Measurements from ENCODE around the gene CLDN34. TPM values are rescaled to one million over a fixed set of nuclear protein-coding genes. Genes with fewer than 3 reads are reported as not detected.

The CLDN34 gene
- polyA plus RNA-seq, 4 donors = 0.15 to 0.19 TPM; not detected in 2

- DNase-seq (ENCODE audit: low read depth in 4 of 4, low spot score in 3 of 4) = no peak
Measured at GRCh38 chrX:9977635-9978034, 10.5 kb downstream of the CLDN34 start.

- DNase-seq (ENCODE audit: low read depth in 4 of 4, low spot score in 3 of 4) = no peak
Measured at GRCh38 chrX:9980401-9980800, 13.2 kb downstream of the CLDN34 start.

- no peak for DNase-seq (ENCODE audit: low read depth in 4 of 4, low spot score in 3 of 4)
Measured at GRCh38 chrX:9980927-9981326, 13.8 kb downstream of the CLDN34 start.

GRCh38 chrX:9983441-9983840 lies 16.3 kb downstream of the CLDN34 start:
- no peak for DNase-seq (ENCODE audit: low read depth in 4 of 4, low spot score in 3 of 4)

- no peak for DNase-seq (ENCODE audit: low read depth in 4 of 4, low spot score in 3 of 4)
Measured at GRCh38 chrX:9983846-9984245, 16.7 kb downstream of the CLDN34 start.

- no peak for DNase-seq (ENCODE audit: low read depth in 4 of 4, low spot score in 3 of 4)
Measured at GRCh38 chrX:9988762-9989161, 21.6 kb downstream of the CLDN34 start.

GRCh38 chrX:9992061-9992460 lies 24.9 kb downstream of the CLDN34 start:
- DNase-seq (ENCODE audit: low read depth in 4 of 4, low spot score in 3 of 4) = no peak

GRCh38 chrX:9992724-9993123 lies 25.6 kb downstream of the CLDN34 start:
- no peak for DNase-seq (ENCODE audit: low read depth in 4 of 4, low spot score in 3 of 4)

GRCh38 chrX:9995855-9996339 lies 28.7 kb downstream of the CLDN34 start:
- no peak for DNase-seq (ENCODE audit: low read depth in 4 of 4, low spot score in 3 of 4)

GRCh38 chrX:9997041-9997440 lies 29.9 kb downstream of the CLDN34 start:
- no peak for DNase-seq (ENCODE audit: low read depth in 4 of 4, low spot score in 3 of 4)

- DNase-seq (ENCODE audit: low read depth in 4 of 4, low spot score in 3 of 4) = no peak
Measured at GRCh38 chrX:9997524-9997923, 30.4 kb downstream of the CLDN34 start.

GRCh38 chrX:10001496-10001895 lies 34.3 kb downstream of the CLDN34 start:
- DNase-seq (ENCODE audit: low read depth in 4 of 4, low spot score in 3 of 4) = no peak

- no peak for DNase-seq (ENCODE audit: low read depth in 4 of 4, low spot score in 3 of 4)
Measured at GRCh38 chrX:10004832-10005475, 37.8 kb downstream of the CLDN34 start.

GRCh38 chrX:10006086-10006485 lies 38.9 kb downstream of the CLDN34 start:
- no peak for DNase-seq (ENCODE audit: low read depth in 4 of 4, low spot score in 3 of 4)

- no peak for DNase-seq (ENCODE audit: low read depth in 4 of 4, low spot score in 3 of 4)
Measured at GRCh38 chrX:10006770-10007169, 39.6 kb downstream of the CLDN34 start.

GRCh38 chrX:10007621-10008020 lies 40.5 kb downstream of the CLDN34 start:
- DNase-seq (ENCODE audit: low read depth in 4 of 4, low spot score in 3 of 4) = no peak

- DNase-seq (ENCODE audit: low read depth in 4 of 4, low spot score in 3 of 4) = no peak
Measured at GRCh38 chrX:10008483-10009056, 41.4 kb downstream of the CLDN34 start.

GRCh38 chrX:10009741-10010140 lies 42.6 kb downstream of the CLDN34 start:
- DNase-seq (ENCODE audit: low read depth in 4 of 4, low spot score in 3 of 4) = no peak

GRCh38 chrX:10010686-10011085 lies 43.5 kb downstream of the CLDN34 start:
- no peak for DNase-seq (ENCODE audit: low read depth in 4 of 4, low spot score in 3 of 4)

- DNase-seq (ENCODE audit: low read depth in 4 of 4, low spot score in 3 of 4) = no peak
Measured at GRCh38 chrX:10011261-10011931, 44.2 kb downstream of the CLDN34 start.

- no peak for DNase-seq (ENCODE audit: low read depth in 4 of 4, low spot score in 3 of 4)
Measured at GRCh38 chrX:10011991-10012390, 44.8 kb downstream of the CLDN34 start.

All from left renal pelvis (tissue), 4 donors.